CD14-positive monocyte (primary cell): ENCODE data around the gene METTL16. TPM values are rescaled to one million over a fixed set of nuclear protein-coding genes. Genes with fewer than 3 reads are reported as not detected.

Experiments
- DNase-seq, 3 donors: peaks; one replicate each; pipeline ENCODE4 v3.0.0-alpha.2; 2011 to 2022
- H2AFZ ChIP-seq: 2 replicates; pipeline ENCODE4 v1.6.0; 2012; ENCODE audit warnings: mild to moderate bottlenecking, low read depth, low read length, inconsistent platforms; ENCODE audit not compliant: insufficient read depth, poor library complexity, severe bottlenecking
- H3K27ac ChIP-seq, 2 donors: 1 replicate in 1 of 2; 2 replicates in 1 of 2; pipeline ENCODE4 v1.5.1; 2012 to 2013; ENCODE audit warnings: low read length in 2 of 2, control low read depth in 1 of 2, inconsistent platforms in 1 of 2, low read depth in 1 of 2, mild to moderate bottlenecking in 1 of 2
- H3K27me3 ChIP-seq, 2 donors: one replicate each; pipeline versions ENCODE4 v1.6.0 to v1.6.1; 2011 to 2013; ENCODE audit warnings: low read length in 2 of 2; ENCODE audit not compliant: control insufficient read depth in 2 of 2, insufficient read depth in 2 of 2
- H3K36me3 ChIP-seq, 2 donors: replicated peaks in 1 of 2; 1 replicate in 1 of 2; 2 replicates in 1 of 2; pipeline versions ENCODE4 v1.5.1 to v1.6.1; 2012 to 2013; ENCODE audit warnings: low read length in 2 of 2, control low read depth in 1 of 2, inconsistent platforms in 1 of 2, mild to moderate bottlenecking in 1 of 2; ENCODE audit not compliant: insufficient read depth in 2 of 2, control insufficient read depth in 1 of 2
- H3K4me1 ChIP-seq, 2 donors: 1 replicate in 1 of 2; 2 replicates in 1 of 2; pipeline versions ENCODE4 v1.5.1 to v1.6.1; 2012 to 2013; ENCODE audit warnings: low read length in 2 of 2, control low read depth in 1 of 2, inconsistent platforms in 1 of 2, mild to moderate bottlenecking in 1 of 2, moderate library complexity in 1 of 2; ENCODE audit not compliant: insufficient read depth in 2 of 2, control insufficient read depth in 1 of 2
- H3K4me2 ChIP-seq: replicated peaks from 2 replicates; pipeline ENCODE3; 2012; ENCODE audit warnings: low read length, moderate library complexity, mild to moderate bottlenecking; ENCODE audit not compliant: poor library complexity, severe bottlenecking; ENCODE audit errors: extremely low read depth
- H3K4me3 ChIP-seq, 3 experiments: fragments of 200-600 bp in 1 of 3; sonication (generic) in 1 of 3; replicated peaks in 1 of 3; 1 replicate in 2 of 3; 2 replicates in 1 of 3; pipeline ENCODE4 v1.5.1; 2011 to 2013; ENCODE audit warnings: low read length in 3 of 3, mild to moderate bottlenecking in 3 of 3, control low read depth in 2 of 3, low read depth in 2 of 3, inconsistent platforms in 1 of 3, moderate library complexity in 1 of 3
- H3K79me2 ChIP-seq: 2 replicates; pipeline ENCODE4 v1.6.0; 2012; ENCODE audit warnings: mild to moderate bottlenecking, control low read depth, inconsistent platforms, low read length, moderate library complexity; ENCODE audit not compliant: insufficient read depth
- H3K9ac ChIP-seq: 2 replicates; pipeline ENCODE4 v1.6.0; 2017; ENCODE audit warnings: low read length, mild to moderate bottlenecking; ENCODE audit not compliant: insufficient read depth, poor library complexity, severe bottlenecking
- H3K9me3 ChIP-seq, 2 donors: replicated peaks in 1 of 2; 1 replicate in 1 of 2; 2 replicates in 1 of 2; pipeline versions ENCODE4 v1.5.1 to v1.6.1; 2012 to 2013; ENCODE audit warnings: low read length in 2 of 2, control low read depth in 1 of 2; ENCODE audit not compliant: control insufficient read depth in 1 of 2, insufficient read depth in 1 of 2
- H4K20me1 ChIP-seq: 2 replicates; pipeline ENCODE4 v1.6.0; 2012; ENCODE audit warnings: mild to moderate bottlenecking, low read length, control low read depth, moderate library complexity; ENCODE audit not compliant: insufficient read depth
- H3K27ac Mint-ChIP-seq, 7 donors: one replicate each; pipeline ENCODE4 v1.8.0; 2020; ENCODE audit warnings: mild to moderate bottlenecking in 7 of 7, mixed read lengths in 7 of 7, moderate library complexity in 6 of 7, inconsistent platforms in 2 of 7
- H3K27me3 Mint-ChIP-seq, 3 donors: one replicate each; pipeline ENCODE4 v1.8.0; 2021 to 2022; ENCODE audit warnings: low read depth in 3 of 3, mild to moderate bottlenecking in 3 of 3, mixed read lengths in 3 of 3, moderate library complexity in 3 of 3, inconsistent platforms in 1 of 3
- H3K36me3 Mint-ChIP-seq, 2 donors: one replicate each; pipeline ENCODE4 v1.8.0; 2020; ENCODE audit warnings: mixed read lengths in 2 of 2, inconsistent platforms in 1 of 2, mild to moderate bottlenecking in 1 of 2
- H3K4me1 Mint-ChIP-seq: one replicate; pipeline ENCODE4 v1.8.0; 2020; ENCODE audit warnings: mild to moderate bottlenecking, mixed read lengths
- H3K4me3 Mint-ChIP-seq, 2 donors: one replicate each; pipeline ENCODE4 v1.8.0; 2020; ENCODE audit warnings: mild to moderate bottlenecking in 2 of 2, mixed read lengths in 2 of 2, moderate library complexity in 1 of 2
- H3K9me3 Mint-ChIP-seq, 7 donors: one replicate each; pipeline ENCODE4 v1.8.0; 2020 to 2022; ENCODE audit warnings: mixed read lengths in 7 of 7, mild to moderate bottlenecking in 6 of 7, moderate library complexity in 6 of 7, inconsistent platforms in 2 of 7
- WGBS: methylation state at CpG from one replicate; pipeline ENCODE4 v1.1.5; 2013; ENCODE audit warnings: missing lambda C conversion rate; ENCODE audit not compliant: insufficient coverage; 5-methylcytosine and 5-hydroxymethylcytosine counted together
- intact Hi-C, 2 donors: fragments of 100-400 bp; cut with micrococcal nuclease; formaldehyde crosslinking; loops; one replicate each; pipeline versions ENCODE4 v1.15.0 to v1.15.1; 2023
- polyA plus RNA-seq, 3 donors: library from polyadenylated mRNA; depleted of rRNA in 1 of 3; unstranded in 2 of 3; stranded (reverse) in 1 of 3; fragments of 300-500 nt in 2 of 3; fragments of >200 nt in 1 of 3; fragmentation: Illumina TruSeq in 2 of 3; gene quantifications; 1 replicate in 2 of 3; 2 replicates in 1 of 3; pipeline ENCODE4 v1.2.3, GENCODE V29; 2012 to 2021
- TF ChIP-seq, protein P1 (sequence below): fragments of 200-600 bp; IDR thresholded peaks from one replicate; pipeline ENCODE4 v1.8.0; 2022; ENCODE audit warnings: antibody characterized with exemption, mild to moderate bottlenecking

The METTL16 gene
- polyA plus RNA-seq, 3 donors: 3.0 to 8.0 (median 4.7) TPM

DNA sequence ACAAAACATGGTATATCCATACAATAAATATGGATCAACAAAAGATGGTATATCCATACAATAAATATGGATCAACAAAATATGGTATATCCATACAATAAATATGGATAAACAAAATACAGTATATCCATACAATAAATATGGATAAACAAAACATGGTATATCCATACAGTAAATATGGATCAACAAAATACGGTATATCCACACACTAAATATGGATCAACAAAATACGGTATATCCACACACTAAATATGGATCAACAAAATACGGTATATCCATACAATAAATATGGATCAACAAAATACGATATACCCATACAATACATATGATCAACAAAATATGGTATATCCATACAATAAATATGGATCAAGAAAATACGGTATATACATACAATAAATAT, 8.1 kb downstream of the METTL16 start:
- no peaks in the 10 kb centered on the region for H4K20me1 ChIP-seq
- H3K4me1 ChIP-seq: no peaks in the 10 kb centered on the region
- no peak overlapping the region for H3K4me3 Mint-ChIP-seq
- H3K27ac Mint-ChIP-seq: no peak overlapping the region
- H3K9ac ChIP-seq: no peak overlapping the region
- DNase-seq: no peak
- peaks cover 40% of the 10 kb centered on the region for H3K79me2 ChIP-seq
- H3K27ac ChIP-seq: no peak overlapping the region
- H3K27me3 Mint-ChIP-seq: no peaks in the 10 kb centered on the region
- intact Hi-C loops: no loop called here
- H3K36me3 ChIP-seq: peaks cover 19 to 35% of the 10 kb centered on the region in 2 donors
- H2AFZ ChIP-seq: no peak overlapping the region
- H3K9me3 ChIP-seq: peaks cover 3 to 10% of the 10 kb centered on the region in 2 donors
- H3K36me3 Mint-ChIP-seq: peaks cover 34 to 56% of the 10 kb centered on the region in 2 donors
- H3K4me1 Mint-ChIP-seq: peaks cover 2% of the 10 kb centered on the region
- peaks cover 0 to 5% (median 3%) of the 10 kb centered on the region in 7 donors for H3K9me3 Mint-ChIP-seq
- no CpG with 5 or more reads among the region's 5 CpGs for WGBS
- no peaks in the 10 kb centered on the region for H3K27me3 ChIP-seq
- TF ChIP-seq, protein P1, sequence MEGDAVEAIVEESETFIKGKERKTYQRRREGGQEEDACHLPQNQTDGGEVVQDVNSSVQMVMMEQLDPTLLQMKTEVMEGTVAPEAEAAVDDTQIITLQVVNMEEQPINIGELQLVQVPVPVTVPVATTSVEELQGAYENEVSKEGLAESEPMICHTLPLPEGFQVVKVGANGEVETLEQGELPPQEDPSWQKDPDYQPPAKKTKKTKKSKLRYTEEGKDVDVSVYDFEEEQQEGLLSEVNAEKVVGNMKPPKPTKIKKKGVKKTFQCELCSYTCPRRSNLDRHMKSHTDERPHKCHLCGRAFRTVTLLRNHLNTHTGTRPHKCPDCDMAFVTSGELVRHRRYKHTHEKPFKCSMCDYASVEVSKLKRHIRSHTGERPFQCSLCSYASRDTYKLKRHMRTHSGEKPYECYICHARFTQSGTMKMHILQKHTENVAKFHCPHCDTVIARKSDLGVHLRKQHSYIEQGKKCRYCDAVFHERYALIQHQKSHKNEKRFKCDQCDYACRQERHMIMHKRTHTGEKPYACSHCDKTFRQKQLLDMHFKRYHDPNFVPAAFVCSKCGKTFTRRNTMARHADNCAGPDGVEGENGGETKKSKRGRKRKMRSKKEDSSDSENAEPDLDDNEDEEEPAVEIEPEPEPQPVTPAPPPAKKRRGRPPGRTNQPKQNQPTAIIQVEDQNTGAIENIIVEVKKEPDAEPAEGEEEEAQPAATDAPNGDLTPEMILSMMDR: no peak
- no peak overlapping the region for H3K4me2 ChIP-seq
- no peak overlapping the region for H3K4me3 ChIP-seq

DNA sequence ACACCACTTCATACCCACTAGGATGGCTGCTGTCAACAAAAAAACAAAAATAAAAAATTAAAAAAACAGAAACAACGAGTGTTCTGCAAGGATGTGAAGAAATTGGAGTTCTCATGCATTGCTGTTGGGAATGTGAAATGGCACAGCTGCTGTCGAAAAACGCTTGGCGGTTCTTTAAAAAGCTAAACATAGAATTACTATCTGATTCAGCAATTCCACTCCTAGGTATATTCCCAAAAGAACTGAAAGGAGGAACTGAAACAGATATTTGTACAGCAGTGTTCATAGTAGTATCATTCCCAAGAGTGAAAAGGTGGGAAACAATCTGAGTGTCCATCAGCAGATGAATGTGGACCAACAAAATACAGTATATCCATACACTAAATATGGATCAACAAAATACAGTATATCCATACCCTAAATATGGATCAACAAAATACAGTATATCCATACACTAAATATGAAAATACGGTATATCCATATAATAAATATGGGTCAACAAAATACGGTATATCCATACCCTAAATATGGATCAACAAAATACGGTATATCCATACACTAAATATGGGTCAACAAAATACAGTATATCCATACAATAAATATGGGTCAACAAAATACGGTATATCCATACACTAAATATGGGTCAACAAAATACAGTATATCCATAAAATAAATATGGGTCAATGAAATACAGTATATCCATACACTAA, 8.7 kb downstream of the METTL16 start:
- H3K36me3 ChIP-seq: peaks cover 21 to 36% of the 10 kb centered on the region in 2 donors
- no CpG with 5 or more reads among the region's 8 CpGs for WGBS
- H2AFZ ChIP-seq: no peak overlapping the region
- H3K27me3 Mint-ChIP-seq: no peaks in the 10 kb centered on the region
- TF ChIP-seq, protein P1: no peak
- H3K4me1 ChIP-seq: no peaks in the 10 kb centered on the region
- H4K20me1 ChIP-seq: no peaks in the 10 kb centered on the region
- H3K27ac Mint-ChIP-seq: no peak overlapping the region
- no peaks in the 10 kb centered on the region for H3K4me1 Mint-ChIP-seq
- no peak for DNase-seq
- H3K4me2 ChIP-seq: no peak overlapping the region
- H3K9ac ChIP-seq: no peak overlapping the region
- peaks cover 32 to 62% of the 10 kb centered on the region in 2 donors for H3K36me3 Mint-ChIP-seq
- H3K79me2 ChIP-seq: peaks cover 35% of the 10 kb centered on the region
- intact Hi-C loops: no loop called here
- H3K4me3 Mint-ChIP-seq: no peak overlapping the region
- peaks cover 3 to 10% of the 10 kb centered on the region in 2 donors for H3K9me3 ChIP-seq
- no peaks in the 10 kb centered on the region for H3K27me3 ChIP-seq
- no peak overlapping the region for H3K27ac ChIP-seq
- no peak overlapping the region for H3K4me3 ChIP-seq
- peaks cover 0 to 5% (median 3%) of the 10 kb centered on the region in 7 donors for H3K9me3 Mint-ChIP-seq
